Measurements from ENCODE around the gene FAM47C. TPM values are rescaled to one million over a fixed set of nuclear protein-coding genes. Genes with fewer than 3 reads are reported as not detected.
A peak's percentile ranks its signal among the peaks of the same experiment; 100 is the strongest.
"Not testable (repeated sequence)": the region's sequence is repeated elsewhere in the genome, so short reads cannot be mapped to it uniquely, and the experiment has no call there.

The FAM47C gene
- total RNA-seq, 4 donors from 2014 or later = not detected

DNA sequence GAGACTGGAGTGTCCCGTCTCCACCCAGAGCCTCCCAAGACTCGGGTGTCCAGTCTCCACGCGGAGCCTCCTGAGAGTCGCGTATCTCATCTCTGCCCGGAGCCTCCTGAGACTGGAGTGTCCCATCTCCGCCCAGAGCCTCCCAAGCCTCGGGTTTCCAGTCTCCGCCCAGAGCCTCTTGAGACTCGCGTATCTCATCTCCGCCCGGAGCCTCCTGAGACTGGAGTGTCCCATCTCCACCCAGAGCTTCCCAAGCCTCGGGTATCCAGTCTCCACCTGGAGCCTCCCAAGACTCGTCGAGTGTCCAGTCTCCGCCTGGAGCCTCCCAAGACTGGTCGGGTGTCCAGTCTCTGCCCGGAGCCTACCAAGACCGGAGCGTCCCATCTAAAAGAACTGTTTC, 2.3 kb downstream of the FAM47C start:
- Histone ChIP-seq H3K27me3 (no peaks in the 10 kb centered on the region), H3K36me3 (no peaks in the 10 kb centered on the region), H3K4me3 (no peak overlapping the region), H3K9me3 (no peaks in the 10 kb centered on the region), H3K4me1 (no peaks in the 10 kb centered on the region), H3K27ac (no peak overlapping the region)
- 89% methylated on average over 14 of the region's 22 CpGs for WGBS
- DNase-seq (ENCODE audit: low spot score in 2 of 2) = no peak
- no peak for TF ChIP-seq POLR2AphosphoS5 (IDR thresholded peaks at IDR 0.05)

- 23% methylated on average over 1 of the region's 1 CpG for WGBS
- H3K27ac ChIP-seq; DNase-seq (ENCODE audit: low spot score in 2 of 2); H3K4me1 ChIP-seq; H3K4me3 ChIP-seq; H3K9me3 ChIP-seq; H3K36me3 ChIP-seq; H3K27me3 ChIP-seq: not testable (repeated sequence)
Observed at GRCh38 chrX:37034260-37034659, 26.1 kb downstream of the FAM47C start.

DNA sequence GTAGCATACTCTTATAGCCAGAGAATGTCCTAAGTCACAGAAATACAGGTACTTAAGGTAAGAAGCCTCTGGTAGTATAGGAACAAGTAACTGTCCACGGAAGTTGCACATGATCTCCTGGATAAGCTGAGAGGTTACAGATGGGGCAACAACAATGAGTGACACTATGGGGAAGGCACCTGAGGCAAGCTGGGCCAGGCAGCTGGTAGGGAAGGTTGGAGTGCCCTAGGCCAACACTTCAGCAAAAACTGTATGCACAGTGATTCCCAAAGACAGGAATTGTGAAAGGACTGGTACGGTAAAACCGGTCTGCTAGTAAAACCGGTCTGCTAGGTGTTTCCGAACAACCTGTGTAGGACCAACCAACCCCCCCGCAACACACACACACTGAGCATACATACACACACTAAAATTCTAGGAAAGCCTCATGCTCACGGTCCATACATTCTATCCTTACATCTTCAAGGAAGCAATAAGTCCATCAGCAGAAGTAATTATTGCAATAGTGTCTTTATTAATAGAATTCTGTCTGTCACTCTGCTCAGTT, 28.6 kb downstream of the FAM47C start:
- H3K36me3 ChIP-seq; H3K9me3 ChIP-seq; H3K4me3 ChIP-seq; DNase-seq (ENCODE audit: low spot score in 2 of 2); H3K4me1 ChIP-seq; H3K27ac ChIP-seq; H3K27me3 ChIP-seq: not testable (repeated sequence)
- 67% methylated on average over 7 of the region's 7 CpGs for whole genome bisulfite sequencing

- not testable (repeated sequence) for H3K4me1 ChIP-seq; DNase-seq (ENCODE audit: low spot score in 2 of 2)
- WGBS = no CpG with 5 or more reads among the region's 1 CpG
Observed at GRCh38 chrX:37038814-37039213, 30.6 kb downstream of the FAM47C start.

DNA sequence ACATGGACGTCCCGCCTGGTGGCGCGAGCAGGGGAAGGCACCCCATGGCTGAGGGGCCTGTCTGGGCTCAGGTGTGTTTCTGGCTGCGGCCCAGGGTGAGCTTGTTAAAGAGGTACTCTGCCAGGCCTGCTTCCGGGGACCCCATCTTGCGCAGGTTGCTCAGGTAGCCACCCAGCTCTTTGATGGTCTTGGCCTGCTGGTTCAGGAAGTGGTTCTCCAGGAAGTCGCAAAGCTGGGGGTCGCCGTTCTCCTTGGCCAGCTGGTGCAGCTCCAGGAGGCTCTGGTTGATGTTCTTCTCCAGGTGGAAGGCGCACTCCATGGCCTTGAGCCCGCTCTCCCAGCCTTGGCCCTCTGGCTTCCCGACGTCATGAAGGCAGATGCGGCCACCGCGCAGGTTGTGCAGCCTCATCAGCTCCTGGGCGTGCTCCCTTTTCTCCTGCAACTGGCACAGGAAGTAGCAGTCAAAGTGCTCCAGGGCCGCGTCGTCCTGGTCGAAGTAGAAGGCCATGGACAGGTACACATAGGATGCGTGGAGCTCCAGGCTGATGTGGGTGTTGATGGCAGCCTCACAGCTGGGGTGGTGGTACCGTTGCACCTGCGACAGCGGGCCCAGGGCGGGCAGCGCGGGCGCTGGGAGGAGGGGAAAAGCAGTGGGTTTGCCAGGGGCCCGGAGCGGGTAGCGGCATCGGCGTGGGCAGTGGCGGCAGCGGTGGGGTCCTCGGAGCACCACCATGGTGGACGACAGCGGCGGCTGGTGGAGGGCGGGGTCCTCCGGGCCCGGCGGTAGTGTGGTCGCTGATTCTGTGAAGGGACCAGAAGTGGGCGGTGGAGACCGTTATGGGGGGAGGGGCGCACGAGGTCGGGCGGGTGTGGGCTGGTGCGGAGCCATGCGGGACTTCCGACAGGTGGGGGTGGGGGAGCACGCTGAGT, 35.1 kb downstream of the FAM47C start:
- 94% methylated on average over 42 of the region's 56 CpGs for whole genome bisulfite sequencing
- H3K27ac ChIP-seq, H3K36me3 ChIP-seq: not testable (repeated sequence)

More at GRCh38 chrX:37038814-37039213, 30.6 kb downstream of the FAM47C start:
- H3K36me3 ChIP-seq, H3K4me3 ChIP-seq, H3K9me3 ChIP-seq, H3K27ac ChIP-seq, H3K27me3 ChIP-seq: not testable (repeated sequence)

DNA sequence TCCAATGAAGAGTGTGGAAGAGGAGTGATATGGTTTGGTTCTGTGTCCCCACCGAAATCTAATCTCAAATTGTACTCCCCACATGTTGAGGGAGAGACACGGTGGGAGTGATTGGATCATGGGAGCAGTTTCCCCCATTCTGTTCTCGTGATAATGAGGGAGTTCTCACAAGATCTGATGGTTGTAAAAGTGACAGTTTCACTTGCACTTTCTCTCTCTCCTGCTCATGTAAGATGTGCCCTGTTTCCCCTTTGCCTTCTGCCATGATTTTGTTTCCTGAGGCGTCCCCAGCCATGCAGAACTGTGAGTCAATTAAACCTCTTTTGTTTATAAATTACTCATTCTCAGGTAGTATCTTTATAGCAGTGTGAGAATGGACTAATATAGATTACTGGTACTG, 39.6 kb downstream of the FAM47C start:
- H3K4me1 ChIP-seq = no peaks in the 10 kb centered on the region
- no peak overlapping the region for H3K27ac ChIP-seq
- no peak for TF ChIP-seq CTCF (IDR thresholded peaks at IDR 0.05)
- TF ChIP-seq POLR2A (IDR thresholded peaks at IDR 0.05) = no peak
- TF ChIP-seq EP300 (IDR thresholded peaks at IDR 0.05) = no peak
- TF ChIP-seq POLR2AphosphoS5 (IDR thresholded peaks at IDR 0.05) = no peak
- no peaks in the 10 kb centered on the region for H3K27me3 ChIP-seq
- 56% methylated on average over 4 of the region's 4 CpGs for WGBS
- DNase-seq (ENCODE audit: low spot score in 2 of 2) = no peak
- no peaks in the 10 kb centered on the region for H3K36me3 ChIP-seq
- no peaks in the 10 kb centered on the region for H3K9me3 ChIP-seq
- H3K4me3 ChIP-seq = no peak overlapping the region

More for the DNA sequence above, 35.1 kb downstream of the FAM47C start:
- not testable (repeated sequence) for DNase-seq (ENCODE audit: low spot score in 2 of 2); H3K4me1 ChIP-seq; H3K9me3 ChIP-seq; H3K4me3 ChIP-seq; H3K27me3 ChIP-seq

DNA sequence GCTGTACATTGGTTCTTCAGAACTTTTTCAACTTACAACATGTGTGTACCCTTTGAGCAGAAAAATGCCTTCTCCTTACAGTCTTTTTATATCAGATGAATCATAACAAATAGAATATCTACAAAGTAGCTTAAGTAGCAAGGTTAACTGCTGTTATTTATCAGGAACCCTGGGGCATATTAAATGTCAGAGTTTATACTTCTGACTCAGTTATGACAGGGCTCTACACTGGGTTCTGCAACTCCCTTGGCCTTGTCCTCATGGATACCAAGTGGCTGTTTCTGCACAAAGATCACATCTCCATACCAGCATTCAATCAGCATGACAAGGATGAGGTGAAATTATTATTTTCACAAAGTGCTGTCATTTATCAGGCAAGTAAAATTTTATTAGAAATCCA, 49.4 kb downstream of the FAM47C start:
- not testable (repeated sequence) for H3K4me1 ChIP-seq; H3K36me3 ChIP-seq; H3K27me3 ChIP-seq; H3K9me3 ChIP-seq; DNase-seq (ENCODE audit: low spot score in 2 of 2); H3K27ac ChIP-seq; H3K4me3 ChIP-seq

DNA sequence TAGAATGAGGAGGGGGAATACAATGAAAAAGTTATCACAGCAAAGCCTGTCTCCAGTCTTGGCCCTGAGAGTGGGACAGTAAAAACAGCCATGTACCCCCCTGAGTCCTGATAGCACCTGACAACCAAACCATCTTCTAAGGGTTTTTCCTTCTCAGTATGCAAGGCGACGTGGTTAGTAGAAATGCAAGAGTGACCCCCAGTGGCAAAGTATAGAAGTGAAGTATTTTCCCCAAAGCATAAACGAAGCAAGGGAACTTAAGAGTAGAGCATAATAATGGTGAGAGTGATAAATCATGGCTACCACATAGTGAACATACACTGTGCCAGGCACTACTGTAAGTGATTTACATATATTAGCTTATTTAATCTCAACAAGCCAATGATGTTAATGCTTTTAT, 52.8 kb downstream of the FAM47C start:
- TF ChIP-seq POLR2A (IDR thresholded peaks at IDR 0.05) (no peak), POLR2AphosphoS5 (IDR thresholded peaks at IDR 0.05) (no peak), EP300 (IDR thresholded peaks at IDR 0.05) (no peak), CTCF (IDR thresholded peaks at IDR 0.05) (peak in 1 of 2 donors; percentile 7)
- Histone ChIP-seq H3K27ac (no peak overlapping the region), H3K36me3 (no peaks in the 10 kb centered on the region), H3K9me3 (no peaks in the 10 kb centered on the region), H3K4me1 (no peaks in the 10 kb centered on the region), H3K4me3 (no peak overlapping the region), H3K27me3 (no peaks in the 10 kb centered on the region)
- WGBS = 0% methylated on average over 3 of the region's 3 CpGs
- DNase-seq (ENCODE audit: low spot score in 2 of 2) = no peak

Data from suprapubic skin (tissue), 4 donors.